H9 (cell line): ENCODE data around the gene DIAPH3. TPM values are rescaled to one million over a fixed set of nuclear protein-coding genes. Genes with fewer than 3 reads are reported as not detected.

Experiments used
- DNase-seq: peaks from one replicate; pipeline ENCODE4 v3.0.0-alpha.2; 2017
- H2AFZ ChIP-seq: one replicate; pipeline ENCODE4 v1.6.1; 2013; ENCODE audit warnings: mild to moderate bottlenecking, low read length, control low read depth, moderate library complexity
- H2AK5ac ChIP-seq: 2 replicates; pipeline ENCODE4 v1.6.1; 2013; ENCODE audit warnings: low read length, control low read depth, mixed read lengths; ENCODE audit not compliant: insufficient read length
- H2BK120ac ChIP-seq: one replicate; pipeline ENCODE4 v1.6.1; 2013; ENCODE audit warnings: low read depth, mild to moderate bottlenecking, low read length, control low read depth, inconsistent platforms; ENCODE audit not compliant: poor library complexity, severe bottlenecking
- H2BK12ac ChIP-seq: 2 replicates; pipeline ENCODE4 v1.6.1; 2013; ENCODE audit warnings: low read length, control low read depth, mixed read lengths, low read depth; ENCODE audit not compliant: insufficient read length
- H2BK15ac ChIP-seq: 2 replicates; pipeline ENCODE4 v1.6.1; 2013; ENCODE audit warnings: low read depth, low read length, control low read depth
- H2BK20ac ChIP-seq: one replicate; pipeline ENCODE4 v1.6.1; 2013; ENCODE audit warnings: low read depth, mild to moderate bottlenecking, low read length, control low read depth, inconsistent platforms; ENCODE audit not compliant: poor library complexity, severe bottlenecking
- H2BK5ac ChIP-seq: 2 replicates; pipeline ENCODE4 v1.6.1; 2013; ENCODE audit warnings: low read length, control low read depth, mixed read lengths; ENCODE audit not compliant: insufficient read length
- H3K14ac ChIP-seq: 2 replicates; pipeline ENCODE4 v1.6.1; 2013; ENCODE audit warnings: low read length, control low read depth; ENCODE audit not compliant: insufficient read depth
- H3K18ac ChIP-seq: 2 replicates; pipeline ENCODE4 v1.6.1; 2013; ENCODE audit warnings: low read depth, mild to moderate bottlenecking, mixed read lengths, low read length, control low read depth; ENCODE audit not compliant: insufficient read length
- H3K23ac ChIP-seq: 2 replicates; pipeline ENCODE4 v1.6.1; 2013; ENCODE audit warnings: low read length, control low read depth, mixed read lengths, low read depth; ENCODE audit not compliant: insufficient read length
- H3K23me2 ChIP-seq: 2 replicates; pipeline ENCODE4 v1.6.1; 2013; ENCODE audit warnings: low read depth, mild to moderate bottlenecking, mixed read lengths, low read length, control low read depth; ENCODE audit not compliant: insufficient read length, poor library complexity, severe bottlenecking
- H3K27ac ChIP-seq: 2 replicates; pipeline ENCODE4 v1.5.1; 2013; ENCODE audit warnings: low read length, control low read depth, mixed read lengths, low read depth; ENCODE audit not compliant: insufficient read length
- H3K27me3 ChIP-seq: 2 replicates; pipeline ENCODE4 v1.6.1; 2013; ENCODE audit warnings: low read length, control low read depth, inconsistent platforms; ENCODE audit not compliant: insufficient read depth
- H3K4ac ChIP-seq: 2 replicates; pipeline ENCODE4 v1.6.1; 2013; ENCODE audit warnings: low read depth, mild to moderate bottlenecking, control low read depth, inconsistent platforms, low read length, moderate library complexity
- H3K4me1 ChIP-seq: 2 replicates; pipeline ENCODE4 v1.6.1; 2013; ENCODE audit warnings: low read length, control low read depth, inconsistent platforms; ENCODE audit not compliant: insufficient read depth
- H3K4me2 ChIP-seq: 2 replicates; pipeline ENCODE4 v1.6.1; 2013; ENCODE audit warnings: low read length, control low read depth, mixed read lengths; ENCODE audit not compliant: insufficient read length, insufficient read depth
- H3K56ac ChIP-seq: 2 replicates; pipeline ENCODE4 v1.6.1; 2013; ENCODE audit warnings: low read depth, mild to moderate bottlenecking, mixed read lengths, low read length, control low read depth; ENCODE audit not compliant: insufficient read length
- H3K79me1 ChIP-seq: 2 replicates; pipeline ENCODE4 v1.6.1; 2013; ENCODE audit warnings: low read depth, mild to moderate bottlenecking, moderate library complexity, low read length, control low read depth, inconsistent platforms; ENCODE audit not compliant: insufficient read depth, poor library complexity, severe bottlenecking
- H3K79me2 ChIP-seq: 2 replicates; pipeline ENCODE4 v1.6.1; 2013; ENCODE audit warnings: low read length, control low read depth, inconsistent platforms; ENCODE audit not compliant: insufficient read depth
- H3K9ac ChIP-seq: 2 replicates; pipeline ENCODE4 v1.6.1; 2013; ENCODE audit warnings: low read length, control low read depth, mixed read lengths; ENCODE audit not compliant: insufficient read length; ENCODE audit errors: extremely low read depth
- H3K9me3 ChIP-seq: one replicate; pipeline ENCODE4 v1.6.1; 2013; ENCODE audit warnings: low read depth, low read length, inconsistent platforms; ENCODE audit not compliant: control insufficient read depth
- H3T11ph ChIP-seq: one replicate; pipeline ENCODE4 v1.6.1; 2013; ENCODE audit warnings: mild to moderate bottlenecking, low read length, control low read depth, inconsistent platforms
- H4K20me1 ChIP-seq: one replicate; pipeline ENCODE4 v1.6.1; 2013; ENCODE audit not compliant: control insufficient read depth, insufficient read length, insufficient read depth
- H4K5ac ChIP-seq: 2 replicates; pipeline ENCODE4 v1.6.1; 2013; ENCODE audit warnings: low read depth, mild to moderate bottlenecking, mixed read lengths, low read length, control low read depth; ENCODE audit not compliant: insufficient read length
- H4K8ac ChIP-seq: replicated peaks from 2 replicates; pipeline ENCODE4 v1.6.1; 2013; ENCODE audit warnings: low read length, control low read depth, mixed read lengths, low read depth; ENCODE audit not compliant: insufficient read length
- H4K91ac ChIP-seq: 2 replicates; pipeline ENCODE4 v1.6.1; 2013; ENCODE audit warnings: low read depth, mild to moderate bottlenecking, moderate library complexity, mixed read lengths, low read length, control low read depth; ENCODE audit not compliant: insufficient read length
- H3K27ac Mint-ChIP-seq, 3 experiments: 2 replicates in 2 of 3; 3 replicates in 1 of 3; pipeline ENCODE4 v1.8.0; 2020 to 2021; ENCODE audit warnings: mixed read lengths in 3 of 3, mild to moderate bottlenecking in 1 of 3, moderate library complexity in 1 of 3
- H3K27me3 Mint-ChIP-seq: 2 replicates; pipeline ENCODE4 v1.8.0; 2021; ENCODE audit warnings: low read depth, mild to moderate bottlenecking, moderate library complexity, mixed read lengths
- H3K36me3 Mint-ChIP-seq, 3 experiments: 2 replicates in 2 of 3; 3 replicates in 1 of 3; pipeline ENCODE4 v1.8.0; 2020 to 2021; ENCODE audit warnings: low read depth in 3 of 3, mixed read lengths in 3 of 3; ENCODE audit not compliant: insufficient read depth in 1 of 3
- H3K4me1 Mint-ChIP-seq, 2 experiments: 2 replicates each; pipeline ENCODE4 v1.8.0; 2020; ENCODE audit warnings: mixed read lengths in 2 of 2
- H3K4me3 Mint-ChIP-seq, 2 experiments: 2 replicates in 1 of 2; 3 replicates in 1 of 2; pipeline ENCODE4 v1.8.0; 2020 to 2021; ENCODE audit warnings: mild to moderate bottlenecking in 2 of 2, mixed read lengths in 2 of 2, moderate library complexity in 1 of 2
- H3K9me3 Mint-ChIP-seq, 2 experiments: 2 replicates in 1 of 2; 3 replicates in 1 of 2; pipeline ENCODE4 v1.8.0; 2020; ENCODE audit warnings: mild to moderate bottlenecking in 2 of 2, mixed read lengths in 2 of 2, moderate library complexity in 1 of 2
- CTCF ChIP-seq: fragments of 200-600 bp; sonication (generic); conservative IDR thresholded peaks from 3 replicates; pipeline ENCODE4 v1.8.0; 2021; ENCODE audit warnings: antibody characterized with exemption, mild to moderate bottlenecking
- WGBS: extraction: QIAGEN DNeasy Blood & Tissue Kit; methylation state at CpG from one replicate; pipeline ENCODE4 v1.1.7; 2013; ENCODE audit warnings: missing lambda C conversion rate, low lambda C conversion rate, mixed read lengths; ENCODE audit not compliant: insufficient read length; ENCODE audit errors: extremely low coverage; 5-methylcytosine and 5-hydroxymethylcytosine counted together
- total RNA-seq: library from RNA; stranded (reverse); gene quantifications from 2 replicates; pipeline ENCODE4 v1.2.1, GENCODE V29; 2021

DIAPH3 gene
- total RNA-seq, 1 experiment from 2014 or later: 23.1 TPM

- Histone ChIP-seq H4K20me1 (no peaks in the 10 kb centered on the region), H2BK120ac (no peak overlapping the region), H3K23me2 (no peaks in the 10 kb centered on the region), H2BK15ac (no peak overlapping the region), H4K91ac (no peak overlapping the region), H4K8ac (no peak overlapping the region), H3K4ac (no peak overlapping the region), H3K18ac (no peak overlapping the region), H3K4me1 (no peaks in the 10 kb centered on the region; the same call in 1 of the 2 replicates), H2BK20ac (no peak overlapping the region), H3K4me2 (no peak overlapping the region), H3K14ac (no peak overlapping the region), H3K56ac (no peak overlapping the region), H3K79me1 (no peaks in the 10 kb centered on the region), H3K9ac (no peak overlapping the region), H3K9me3 (no peaks in the 10 kb centered on the region), H3K23ac (no peak overlapping the region), H2AK5ac (no peak overlapping the region), H3K27me3 (no peaks in the 10 kb centered on the region), H4K5ac (no peak overlapping the region), H2AFZ (no peak overlapping the region), H3K79me2 (no peaks in the 10 kb centered on the region), H3T11ph (no peak overlapping the region), H3K27ac (no peak overlapping the region), H2BK5ac (no peak overlapping the region), H2BK12ac (no peak overlapping the region)
- Mint-ChIP-seq H3K4me3 (no peak overlapping the region), H3K27ac (0 out of 7 replicates have a peak overlapping the region, but pooled peaks of 1 of the 3 experiments have one; percentile 61), H3K27me3 (no peaks in the 10 kb centered on the region), H3K36me3 (peaks cover 0 to 4% (median 3%) of the 10 kb centered on the region in 3 experiments; a peak in 4 of 7 replicates), H3K4me1 (peaks cover 0 to 5% of the 10 kb centered on the region in 2 experiments; a peak in 3 of 4 replicates), H3K9me3 (no peaks in the 10 kb centered on the region)
- DNase-seq: no peak
- 100% methylated on average over 1 of the region's 4 CpGs for WGBS
- TF ChIP-seq CTCF: no peak
These were observed 302.1 kb downstream of the DIAPH3 start for GRCh38 chr13:59861676-59862075.
